Hematopoietic multipotent progenitor cell treated with erythropoietin and hydrocortisone succinate and interleukin-3 and kit ligand, for 4 days (in vitro differentiated cells): ENCODE measurements around the gene HS1BP3.

Experiments
- DNase-seq: peaks from one replicate; pipeline ENCODE4 v3.0.0-alpha.2; 2015

Gene HS1BP3

GRCh38 chr2:20645301-20645701, 5.6 kb downstream of the HS1BP3 start:
- no peak for DNase-seq

GRCh38 chr2:20643826-20644225, 7.1 kb downstream of the HS1BP3 start:
- no peak for DNase-seq

- no peak for DNase-seq
Observed at GRCh38 chr2:20643060-20643459, 7.8 kb downstream of the HS1BP3 start.

DNA sequence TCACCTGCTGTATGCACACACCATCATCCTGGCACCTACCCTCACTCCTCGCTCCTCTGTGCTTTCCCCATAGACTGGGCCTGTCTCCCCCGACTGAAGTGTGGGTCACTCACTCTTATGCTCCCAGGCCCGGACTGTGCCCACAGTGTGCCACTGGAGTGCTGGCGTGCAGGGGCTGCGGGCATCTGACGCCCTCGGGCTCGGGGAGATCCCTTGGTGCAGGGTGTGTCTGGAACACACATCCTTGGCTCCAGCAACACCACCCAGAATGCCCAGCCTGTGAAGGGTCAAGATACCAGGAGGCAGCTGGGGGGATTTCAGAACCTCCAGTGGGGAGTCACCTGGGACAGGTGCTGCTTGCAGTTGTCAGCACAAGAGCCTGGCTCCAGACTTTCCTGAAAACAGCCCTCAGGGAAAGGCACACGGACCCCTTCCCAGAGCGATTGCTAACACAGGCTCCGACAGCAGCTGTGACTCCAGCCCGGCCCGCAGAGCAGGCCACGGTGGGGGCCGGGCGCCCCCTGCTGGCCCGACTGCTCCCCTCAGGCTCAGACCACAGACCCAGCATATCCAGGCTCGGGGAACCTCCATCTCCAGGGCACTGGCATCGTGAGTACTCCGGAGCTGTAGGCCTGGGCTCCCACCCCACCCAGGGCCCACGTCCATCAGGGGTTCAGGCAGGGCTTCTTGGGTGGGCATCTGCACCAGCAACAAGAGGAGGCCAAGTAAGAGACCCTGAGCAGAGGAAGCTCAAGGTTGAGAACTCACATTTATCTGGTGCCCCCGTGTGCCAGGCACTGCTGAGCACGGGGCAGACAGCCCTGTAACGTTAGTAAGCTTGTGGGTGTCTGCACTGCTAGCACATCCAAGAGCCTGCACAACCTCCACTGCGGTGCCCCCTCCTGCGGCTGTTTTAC, 8.6 kb downstream of the HS1BP3 start:
- peak; percentile 84 for DNase-seq

DNA sequence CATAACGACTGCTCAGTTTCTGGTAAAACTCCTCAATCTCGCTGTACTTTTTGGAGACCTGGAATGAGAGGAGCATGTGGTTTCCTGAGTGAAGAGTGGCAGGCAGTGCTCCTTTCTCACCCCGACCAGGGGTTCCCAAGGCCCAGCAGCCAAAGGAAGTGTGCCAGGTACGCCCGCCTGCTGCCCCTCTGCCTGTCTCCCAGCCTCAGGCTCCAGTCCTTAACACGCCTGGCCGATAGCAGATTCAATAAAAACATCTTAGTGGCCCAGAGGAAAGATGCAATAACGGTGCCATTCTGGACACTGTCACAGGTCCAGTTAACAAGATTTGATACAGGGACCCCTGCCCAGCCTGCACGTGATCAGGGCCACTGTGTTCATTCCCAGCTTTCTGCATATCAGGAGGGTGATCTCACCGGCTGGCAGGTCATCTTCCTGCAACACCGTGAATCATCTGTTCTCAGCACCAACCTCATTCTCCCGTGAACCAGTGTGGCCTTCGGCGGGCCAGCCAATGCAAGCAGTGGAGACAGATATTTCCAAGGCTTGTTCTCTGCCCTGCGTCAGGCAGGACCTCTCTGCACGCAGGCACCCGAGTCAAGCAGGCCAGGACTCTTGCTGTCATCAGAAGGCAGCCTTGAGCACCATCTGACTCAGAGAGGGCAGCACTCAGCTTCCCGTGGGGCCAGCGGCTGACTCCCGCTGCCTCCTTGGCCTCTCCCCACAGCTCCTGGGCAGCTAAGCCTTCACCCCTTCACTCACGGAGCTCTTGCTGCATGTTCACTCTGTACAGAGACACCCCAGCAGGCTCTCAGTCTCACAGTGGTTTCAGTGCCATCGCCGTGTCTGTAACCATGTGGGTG, 9.5 kb downstream of the HS1BP3 start:
- DNase-seq = no peak

GRCh38 chr2:20640411-20641122, 10.3 kb downstream of the HS1BP3 start:
- DNase-seq = no peak

DNA sequence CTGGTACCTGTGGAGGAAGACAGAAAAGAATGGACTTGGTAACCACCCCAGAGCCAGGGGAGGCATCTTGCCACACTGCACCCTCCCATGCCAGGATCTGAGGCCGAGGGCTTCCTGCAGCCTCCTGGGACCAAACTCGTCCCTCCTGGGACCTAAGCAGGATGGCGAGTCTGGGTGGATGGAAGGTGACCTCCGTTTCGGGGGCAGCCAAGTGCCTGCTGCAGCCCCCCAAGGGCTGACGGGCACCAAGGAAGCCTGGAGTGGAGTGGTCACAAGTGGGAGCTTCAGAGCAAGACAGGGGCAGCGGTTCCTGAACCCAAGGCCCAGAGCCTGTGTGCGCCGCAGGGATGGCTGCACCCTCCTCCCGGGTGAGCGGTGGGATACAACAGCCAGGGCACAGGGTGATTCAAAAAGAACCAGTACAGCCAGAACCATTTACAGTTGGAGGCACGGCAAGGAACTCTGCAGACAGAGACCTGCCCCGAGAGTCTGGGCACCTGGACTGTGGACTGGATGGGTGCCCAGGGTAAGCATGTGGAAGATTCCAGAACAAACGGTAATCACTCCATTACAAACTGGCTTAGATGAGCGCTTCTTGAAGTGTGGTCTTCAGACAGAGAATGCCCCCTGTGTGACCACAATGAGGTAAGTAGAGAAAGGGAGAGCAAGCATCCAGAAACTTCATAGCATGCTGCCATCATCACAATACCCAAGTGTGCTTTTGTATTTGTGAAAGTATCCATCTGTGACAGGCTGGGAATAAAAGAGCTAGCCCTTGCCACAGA, 12.1 kb downstream of the HS1BP3 start:
- no peak for DNase-seq

DNA sequence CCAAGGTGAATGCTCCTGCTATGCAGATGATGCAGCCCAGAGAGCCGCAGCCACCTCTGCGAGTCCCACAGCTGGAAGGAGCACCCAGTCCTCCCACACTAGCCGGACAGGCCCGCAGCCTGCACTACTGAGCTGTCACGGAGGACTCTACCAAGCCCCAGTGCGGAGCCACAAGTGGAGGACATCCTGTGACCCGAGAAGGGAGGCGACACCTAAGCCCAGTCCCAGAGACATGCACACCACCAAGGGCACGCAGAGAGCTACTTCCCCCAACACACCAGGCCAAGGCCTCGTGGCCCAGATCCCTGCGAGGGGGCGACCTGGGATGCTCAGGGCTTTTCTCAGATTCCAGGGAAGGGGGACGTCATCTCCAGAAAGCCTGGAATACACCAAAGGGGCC, 12.9 kb downstream of the HS1BP3 start:
- no peak for DNase-seq

- no peak for DNase-seq
Observed at GRCh38 chr2:20637147-20637546, 13.8 kb downstream of the HS1BP3 start.

GRCh38 chr2:20635675-20636584, 15.0 kb downstream of the HS1BP3 start:
- DNase-seq = peak; percentile 81

GRCh38 chr2:20635113-20635510, 15.8 kb downstream of the HS1BP3 start:
- DNase-seq = no peak

GRCh38 chr2:20634507-20635112, 16.3 kb downstream of the HS1BP3 start:
- no peak for DNase-seq

- no peak for DNase-seq
Observed at GRCh38 chr2:20633794-20634506, 16.9 kb downstream of the HS1BP3 start.

- no peak for DNase-seq
Observed at GRCh38 chr2:20633001-20633400, 17.9 kb downstream of the HS1BP3 start.

DNA sequence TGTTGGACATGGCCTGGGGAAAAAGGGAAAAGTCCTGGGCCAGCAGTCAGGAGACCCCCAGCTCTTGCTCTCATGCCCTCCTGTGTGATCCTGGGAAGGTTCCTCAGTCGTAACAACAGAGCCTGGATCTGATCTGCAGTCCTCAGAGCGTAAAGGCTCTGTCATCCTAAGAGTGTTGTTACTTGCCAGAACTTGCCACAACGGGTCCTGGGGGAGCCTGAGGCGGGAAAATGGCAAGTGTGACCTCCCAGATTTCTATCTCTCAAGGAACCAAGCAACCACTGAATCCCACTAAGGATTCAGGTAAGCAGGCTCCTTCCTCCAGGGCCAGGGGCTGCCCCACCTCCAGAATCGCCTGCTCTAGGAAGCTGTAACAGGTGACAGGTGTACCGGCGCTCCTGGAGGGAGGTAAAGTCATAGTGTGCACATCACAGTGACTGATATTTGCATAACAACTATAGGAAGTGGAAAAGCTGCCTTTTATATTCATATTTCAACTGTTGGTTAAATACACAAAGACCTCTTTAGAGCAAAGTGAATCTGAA, 18.4 kb downstream of the HS1BP3 start:
- DNase-seq = no peak

DNA sequence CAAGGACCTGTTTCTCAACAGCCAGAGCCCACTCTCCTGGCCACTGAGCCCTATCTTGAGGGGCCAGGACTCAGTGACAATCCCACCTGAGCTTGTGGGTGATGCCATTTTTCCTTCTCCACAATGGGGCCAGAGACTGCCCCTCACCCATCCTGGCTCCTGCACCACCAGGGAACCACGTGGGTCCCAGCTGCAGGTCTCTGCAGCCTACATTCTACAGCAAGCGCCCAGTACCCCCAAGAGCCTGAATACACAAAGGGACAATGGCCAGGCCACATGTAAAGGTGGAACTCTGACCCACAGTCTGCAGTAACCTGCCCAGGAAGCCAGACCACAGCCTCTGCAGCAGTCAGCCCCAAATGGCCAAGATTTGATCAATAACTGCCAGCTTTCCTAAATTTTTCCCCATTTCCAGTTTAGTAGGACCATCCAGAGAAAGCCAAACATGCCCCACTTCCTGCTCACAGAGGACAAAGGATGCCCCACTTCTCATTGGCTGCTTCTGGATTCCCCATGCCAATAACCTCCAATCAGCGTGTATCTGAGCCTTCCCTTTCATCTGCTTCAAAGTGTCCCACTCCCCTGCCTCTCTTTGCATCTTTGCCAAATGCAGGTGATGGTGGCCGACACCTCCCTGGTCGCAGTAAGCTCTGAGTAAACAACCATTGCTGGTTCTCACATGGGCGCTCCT, 19.1 kb downstream of the HS1BP3 start:
- no peak for DNase-seq

DNA sequence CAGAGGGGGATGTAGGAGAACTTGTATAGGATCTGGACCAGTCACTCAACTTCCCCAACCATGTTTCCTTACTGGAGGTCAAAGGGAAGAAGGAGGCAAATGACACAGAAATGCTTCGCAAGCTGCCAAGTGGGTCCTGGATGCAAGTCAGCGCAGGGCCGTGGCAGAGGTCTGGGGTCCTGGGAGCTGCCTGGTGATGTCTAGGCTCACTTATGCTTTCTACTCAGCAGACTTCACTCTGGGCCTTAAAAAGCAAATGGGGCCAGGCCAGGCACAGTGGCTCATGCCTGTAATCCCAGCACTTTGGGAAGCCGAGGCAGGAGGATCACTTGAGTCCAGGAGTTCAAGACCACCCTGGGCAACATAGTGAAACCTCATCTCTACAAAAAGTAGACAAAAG, 19.9 kb downstream of the HS1BP3 start:
- DNase-seq = no peak

GRCh38 chr2:20629581-20630171, 21.2 kb downstream of the HS1BP3 start:
- DNase-seq = no peak

DNA sequence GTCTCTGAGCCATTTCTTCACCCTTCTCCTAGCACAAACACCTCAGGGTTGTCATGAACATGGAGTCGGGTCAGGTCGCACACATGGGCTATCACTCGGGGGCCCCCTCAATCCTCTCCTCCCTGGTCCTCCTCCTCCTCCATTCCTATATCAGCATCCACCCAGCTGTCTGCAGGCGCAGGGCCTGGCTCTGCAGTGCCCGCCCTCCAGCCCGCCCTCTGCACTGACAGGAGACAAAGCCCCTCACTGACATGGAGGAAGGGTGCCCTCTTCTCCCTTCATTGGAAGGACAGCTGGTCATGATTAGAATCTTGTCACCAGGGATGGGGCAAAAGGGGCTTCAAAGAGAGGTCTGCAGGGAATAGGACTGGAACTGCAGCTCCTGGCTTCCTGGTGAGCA, 21.7 kb downstream of the HS1BP3 start:
- no peak for DNase-seq
